ENCODE measurements around the gene SH3BP2.
A peak's percentile ranks its signal among the peaks of the same experiment; 100 is the strongest.
"Not testable (repeated sequence)": the region's sequence is repeated elsewhere in the genome, so short reads cannot be mapped to it uniquely, and the experiment has no call there.

Gene SH3BP2

DNA sequence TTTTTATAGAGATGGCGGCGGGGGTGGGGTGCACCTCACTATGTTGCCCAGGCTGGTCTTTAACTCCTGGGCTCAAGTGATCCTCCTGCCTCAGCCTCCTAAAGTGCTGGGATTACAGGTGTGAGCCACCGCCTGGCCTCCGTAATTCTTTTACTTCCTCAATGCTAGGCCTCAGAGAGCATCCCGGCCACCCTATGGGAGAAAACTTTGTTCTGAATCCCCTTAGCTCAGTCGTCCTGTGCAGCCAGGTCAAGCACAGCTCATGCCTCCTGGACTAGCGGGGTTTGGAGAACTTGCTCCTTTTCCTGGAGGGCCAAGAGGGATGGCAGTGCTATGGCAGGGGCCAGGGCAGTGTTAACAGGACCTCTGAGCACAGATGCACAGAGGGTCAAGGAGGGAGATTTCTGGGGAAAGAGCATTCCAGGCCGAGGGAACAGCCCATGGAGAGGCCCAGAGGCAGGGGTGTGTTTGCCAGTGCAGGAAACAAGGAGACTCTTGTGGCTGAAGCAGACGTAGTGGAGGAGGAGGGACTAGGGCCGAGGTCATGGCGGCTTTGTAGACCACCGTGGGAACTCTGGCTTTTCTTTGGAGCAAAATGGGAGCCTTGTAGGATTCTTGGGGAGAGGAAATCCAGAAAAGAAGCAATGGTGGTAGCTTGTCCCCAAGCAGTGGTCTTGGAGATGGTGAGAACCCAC is 26.9 kb upstream of the SH3BP2 start:
- peaks cover 26% of the 10 kb centered on the region for H3K4me1 ChIP-seq (ENCODE audit: control insufficient read depth, insufficient read depth, low read length, poor library complexity, severe bottlenecking)
- no peaks in the 10 kb centered on the region for H3K36me3 ChIP-seq (ENCODE audit: control insufficient read depth, insufficient read depth, low read length)
- 92 to 95% methylated on average over 11 to 12 of the region's 12 CpGs for WGBS, 2 experiments (ENCODE audit: insufficient coverage in 2 of 2)
- H3K4me3 ChIP-seq (ENCODE audit: extremely low read depth, insufficient read depth, low read length, poor library complexity, severe bottlenecking), result no peak overlapping the region
- peaks cover 11% of the 10 kb centered on the region for H3K9me3 ChIP-seq (ENCODE audit: control insufficient read depth, low read length)
- no peak overlapping the region for H3K27ac ChIP-seq (ENCODE audit: low read depth, low read length, severe bottlenecking)

GRCh38 chr4:2767046-2767704 is 25.7 kb upstream of the SH3BP2 start:
- no peaks in the 10 kb centered on the region for H3K36me3 ChIP-seq (ENCODE audit: control insufficient read depth, insufficient read depth, low read length)
- no peak overlapping the region for H3K27ac ChIP-seq (ENCODE audit: low read depth, low read length, severe bottlenecking)
- H3K9me3 ChIP-seq (ENCODE audit: control insufficient read depth, low read length), result peaks cover 12% of the 10 kb centered on the region
- WGBS, 2 experiments (ENCODE audit: insufficient coverage in 2 of 2), result 93 to 96% methylated on average over 2 to 5 of the region's 5 CpGs
- no peak overlapping the region for H3K4me3 ChIP-seq (ENCODE audit: extremely low read depth, insufficient read depth, low read length, poor library complexity, severe bottlenecking)
- H3K4me1 ChIP-seq (ENCODE audit: control insufficient read depth, insufficient read depth, low read length, poor library complexity, severe bottlenecking), result peaks cover 28% of the 10 kb centered on the region

DNA sequence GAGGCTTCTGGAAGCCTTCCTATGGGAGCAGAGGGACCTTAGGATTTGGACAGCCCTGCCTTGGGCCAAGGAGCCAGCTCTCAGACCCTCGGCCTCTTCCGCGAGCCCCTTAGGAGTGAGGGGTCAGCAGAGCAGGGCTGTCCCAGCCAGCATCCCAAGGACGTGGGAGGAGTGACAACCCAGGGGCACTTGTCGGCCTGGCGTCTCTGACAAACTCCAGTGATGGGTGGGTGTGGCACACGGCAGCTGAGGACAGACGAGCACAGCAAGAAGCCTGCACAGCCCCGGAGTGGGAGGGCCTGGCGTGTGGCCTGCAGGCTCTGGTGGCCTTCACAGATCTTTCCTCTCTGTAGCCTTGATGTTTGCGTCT is 25.2 kb upstream of the SH3BP2 start:
- no peaks in the 10 kb centered on the region for H3K36me3 ChIP-seq (ENCODE audit: control insufficient read depth, insufficient read depth, low read length)
- H3K27ac ChIP-seq (ENCODE audit: low read depth, low read length, severe bottlenecking), result no peak overlapping the region
- no peak overlapping the region for H3K4me3 ChIP-seq (ENCODE audit: extremely low read depth, insufficient read depth, low read length, poor library complexity, severe bottlenecking)
- WGBS, 2 experiments (ENCODE audit: insufficient coverage in 2 of 2), result 56 to 68% methylated on average over 11 of the region's 11 CpGs
- H3K9me3 ChIP-seq (ENCODE audit: control insufficient read depth, low read length), result peaks cover 12% of the 10 kb centered on the region
- peaks cover 28% of the 10 kb centered on the region for H3K4me1 ChIP-seq (ENCODE audit: control insufficient read depth, insufficient read depth, low read length, poor library complexity, severe bottlenecking)

DNA sequence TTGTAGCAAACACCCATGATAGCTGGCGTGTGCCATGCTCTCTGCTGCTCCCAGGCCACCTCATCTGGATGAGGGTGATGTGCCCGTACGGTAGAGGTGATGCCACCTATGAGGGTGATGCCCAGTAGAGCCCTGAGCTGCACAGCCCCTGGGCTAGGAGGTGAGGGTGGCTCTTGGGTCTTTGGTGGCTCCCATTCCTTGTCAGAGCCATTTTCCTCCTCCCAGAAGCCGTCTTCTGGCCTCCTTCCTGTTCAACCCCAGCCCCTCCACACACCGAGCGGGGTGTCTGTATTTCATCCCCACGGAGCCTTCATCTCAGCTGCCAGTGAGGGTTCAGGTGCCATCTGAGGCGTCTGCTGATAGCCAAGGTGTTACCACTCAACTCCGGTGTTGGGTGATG is 24.8 kb upstream of the SH3BP2 start:
- Histone ChIP-seq H3K9me3 (ENCODE audit: control insufficient read depth, low read length) (peaks cover 12% of the 10 kb centered on the region), H3K27ac (ENCODE audit: low read depth, low read length, severe bottlenecking) (no peak overlapping the region), H3K36me3 (ENCODE audit: control insufficient read depth, insufficient read depth, low read length) (no peaks in the 10 kb centered on the region), H3K4me3 (ENCODE audit: extremely low read depth, insufficient read depth, low read length, poor library complexity, severe bottlenecking) (no peak overlapping the region), H3K4me1 (ENCODE audit: control insufficient read depth, insufficient read depth, low read length, poor library complexity, severe bottlenecking) (peaks cover 28% of the 10 kb centered on the region)
- WGBS, 2 experiments (ENCODE audit: insufficient coverage in 2 of 2), result 82 to 89% methylated on average over 7 to 9 of the region's 9 CpGs

GRCh38 chr4:2768921-2769336 is 24.0 kb upstream of the SH3BP2 start:
- 58 to 61% methylated on average over 5 to 9 of the region's 15 CpGs for WGBS, 2 experiments (ENCODE audit: insufficient coverage in 2 of 2)
- Histone ChIP-seq H3K27ac (ENCODE audit: low read depth, low read length, severe bottlenecking) (peak overlapping the region; percentile 59), H3K9me3 (ENCODE audit: control insufficient read depth, low read length) (peaks cover 12% of the 10 kb centered on the region), H3K36me3 (ENCODE audit: control insufficient read depth, insufficient read depth, low read length) (no peaks in the 10 kb centered on the region), H3K4me1 (ENCODE audit: control insufficient read depth, insufficient read depth, low read length, poor library complexity, severe bottlenecking) (peaks cover 28% of the 10 kb centered on the region), H3K4me3 (ENCODE audit: extremely low read depth, insufficient read depth, low read length, poor library complexity, severe bottlenecking) (no peak overlapping the region)

GRCh38 chr4:2771264-2771663 is 21.6 kb upstream of the SH3BP2 start:
- Histone ChIP-seq H3K4me3 (ENCODE audit: extremely low read depth, insufficient read depth, low read length, poor library complexity, severe bottlenecking) (no peak overlapping the region), H3K4me1 (ENCODE audit: control insufficient read depth, insufficient read depth, low read length, poor library complexity, severe bottlenecking) (peaks cover 28% of the 10 kb centered on the region), H3K27ac (ENCODE audit: low read depth, low read length, severe bottlenecking) (no peak overlapping the region), H3K36me3 (ENCODE audit: control insufficient read depth, insufficient read depth, low read length) (no peaks in the 10 kb centered on the region), H3K9me3 (ENCODE audit: control insufficient read depth, low read length) (peaks cover 12% of the 10 kb centered on the region)
- WGBS, 2 experiments (ENCODE audit: insufficient coverage in 2 of 2), result 78 to 89% methylated on average over 2 to 3 of the region's 3 CpGs

GRCh38 chr4:2780643-2781042 is 12.2 kb upstream of the SH3BP2 start:
- not testable (repeated sequence) for H3K27ac ChIP-seq (ENCODE audit: low read depth, low read length, severe bottlenecking); H3K4me3 ChIP-seq (ENCODE audit: extremely low read depth, insufficient read depth, low read length, poor library complexity, severe bottlenecking); H3K4me1 ChIP-seq (ENCODE audit: control insufficient read depth, insufficient read depth, low read length, poor library complexity, severe bottlenecking); H3K36me3 ChIP-seq (ENCODE audit: control insufficient read depth, insufficient read depth, low read length); H3K9me3 ChIP-seq (ENCODE audit: control insufficient read depth, low read length)
- 100% methylated on average over 1 of the region's 5 CpGs; no CpG with 5 or more reads in 1 of the 2 experiments for WGBS, 2 experiments (ENCODE audit: insufficient coverage in 2 of 2)

- no peak overlapping the region for H3K27ac ChIP-seq (ENCODE audit: low read depth, low read length, severe bottlenecking)
- WGBS, 2 experiments (ENCODE audit: insufficient coverage in 2 of 2), result 87 to 89% methylated on average over 6 to 9 of the region's 10 CpGs
- H3K36me3 ChIP-seq (ENCODE audit: control insufficient read depth, insufficient read depth, low read length), result no peaks in the 10 kb centered on the region
- H3K9me3 ChIP-seq (ENCODE audit: control insufficient read depth, low read length), result no peaks in the 10 kb centered on the region
- no peak overlapping the region for H3K4me3 ChIP-seq (ENCODE audit: extremely low read depth, insufficient read depth, low read length, poor library complexity, severe bottlenecking)
- H3K4me1 ChIP-seq (ENCODE audit: control insufficient read depth, insufficient read depth, low read length, poor library complexity, severe bottlenecking), result no peaks in the 10 kb centered on the region
Observed at GRCh38 chr4:2781911-2782310, 11.0 kb upstream of the SH3BP2 start.

DNA sequence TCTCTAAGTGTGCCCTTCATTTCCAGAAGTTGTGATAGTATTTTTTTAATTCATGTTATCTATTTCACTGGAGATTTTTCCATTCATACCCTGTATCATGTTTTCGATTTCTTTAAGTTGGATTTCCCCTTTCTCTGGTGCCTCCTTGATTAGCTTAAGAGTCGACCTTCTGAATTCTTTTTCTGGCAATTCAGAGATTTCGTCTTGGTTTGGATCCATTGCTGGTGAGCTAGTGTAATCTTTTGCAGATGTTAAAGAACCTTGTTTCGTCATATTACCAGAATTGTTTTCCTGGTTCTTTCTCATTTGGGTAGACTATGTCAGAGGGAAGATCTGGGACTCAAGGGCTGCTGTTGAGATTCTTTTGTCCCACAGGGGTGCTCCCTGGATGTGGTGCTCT is 9.1 kb upstream of the SH3BP2 start:
- H3K9me3 ChIP-seq (ENCODE audit: control insufficient read depth, low read length), result no peaks in the 10 kb centered on the region
- no peaks in the 10 kb centered on the region for H3K4me1 ChIP-seq (ENCODE audit: control insufficient read depth, insufficient read depth, low read length, poor library complexity, severe bottlenecking)
- no peak overlapping the region for H3K4me3 ChIP-seq (ENCODE audit: extremely low read depth, insufficient read depth, low read length, poor library complexity, severe bottlenecking)
- WGBS, 2 experiments (ENCODE audit: insufficient coverage in 2 of 2), result 88 to 90% methylated on average over 3 of the region's 4 CpGs
- H3K36me3 ChIP-seq (ENCODE audit: control insufficient read depth, insufficient read depth, low read length), result no peaks in the 10 kb centered on the region
- no peak overlapping the region for H3K27ac ChIP-seq (ENCODE audit: low read depth, low read length, severe bottlenecking)

DNA sequence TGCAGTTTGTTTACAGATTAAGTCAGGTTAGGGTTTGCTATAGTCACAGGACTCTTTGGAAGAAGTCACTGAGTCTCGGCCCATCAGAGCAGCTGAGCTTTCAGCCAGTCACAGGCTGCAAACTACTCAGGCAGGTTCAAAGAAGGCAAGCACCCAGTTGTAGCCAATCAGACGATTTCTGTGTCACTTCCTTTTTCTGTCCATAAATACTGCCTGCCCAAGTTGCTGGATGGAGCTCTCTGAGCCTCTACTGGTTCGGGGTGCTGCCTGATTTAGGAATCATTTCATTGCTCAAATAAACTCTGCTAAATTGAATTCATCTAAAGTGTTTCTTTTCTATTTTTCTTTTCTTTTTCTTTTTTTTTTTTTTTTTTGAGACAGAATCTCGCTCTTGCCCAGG is 7.3 kb upstream of the SH3BP2 start:
- H3K4me3 ChIP-seq (ENCODE audit: extremely low read depth, insufficient read depth, low read length, poor library complexity, severe bottlenecking), result no peak overlapping the region
- H3K36me3 ChIP-seq (ENCODE audit: control insufficient read depth, insufficient read depth, low read length), result no peaks in the 10 kb centered on the region
- 72 to 87% methylated on average over 2 to 3 of the region's 4 CpGs for WGBS, 2 experiments (ENCODE audit: insufficient coverage in 2 of 2)
- H3K27ac ChIP-seq (ENCODE audit: low read depth, low read length, severe bottlenecking), result no peak overlapping the region
- no peaks in the 10 kb centered on the region for H3K9me3 ChIP-seq (ENCODE audit: control insufficient read depth, low read length)
- no peaks in the 10 kb centered on the region for H3K4me1 ChIP-seq (ENCODE audit: control insufficient read depth, insufficient read depth, low read length, poor library complexity, severe bottlenecking)

- no peak overlapping the region for H3K27ac ChIP-seq (ENCODE audit: low read depth, low read length, severe bottlenecking)
- no peaks in the 10 kb centered on the region for H3K4me1 ChIP-seq (ENCODE audit: control insufficient read depth, insufficient read depth, low read length, poor library complexity, severe bottlenecking)
- no peak overlapping the region for H3K4me3 ChIP-seq (ENCODE audit: extremely low read depth, insufficient read depth, low read length, poor library complexity, severe bottlenecking)
- 94% methylated on average over 2 to 5 of the region's 7 CpGs for WGBS, 2 experiments (ENCODE audit: insufficient coverage in 2 of 2)
- H3K36me3 ChIP-seq (ENCODE audit: control insufficient read depth, insufficient read depth, low read length), result no peaks in the 10 kb centered on the region
- H3K9me3 ChIP-seq (ENCODE audit: control insufficient read depth, low read length), result no peaks in the 10 kb centered on the region
Observed at GRCh38 chr4:2786152-2786671, 6.7 kb upstream of the SH3BP2 start.
